ENCODE data around the gene TUBGCP6. TPM values are rescaled to one million over a fixed set of nuclear protein-coding genes. Genes with fewer than 3 reads are reported as not detected.

The TUBGCP6 gene
- total and polyA plus RNA-seq, 10 of the 15 experiments (the other 5 are each of a cell fraction or from before 2014, with no cell fraction given), result 0.74 to 41.4 (median 19.4) TPM

- H3K9me3 ChIP-seq (replicated peaks; ENCODE audit: control insufficient read depth, insufficient read depth, low read length), result no peaks in the 10 kb centered on the region
- H4K20me1 ChIP-seq (ENCODE audit: control insufficient read depth, insufficient read depth), result no peaks in the 10 kb centered on the region
- DNase-seq (ENCODE audit: low read depth, low spot score), result no peak
- WGBS (ENCODE audit: insufficient coverage, insufficient replicate concordance, low lambda C conversion rate, missing lambda C conversion rate), result 56% methylated on average over 18 of the region's 26 CpGs
- FAIRE-seq, result no peak
- ATAC-seq, result peak; percentile 1; the same call in 2 of the 3 replicates
- H3K79me2 ChIP-seq (ENCODE audit: control insufficient read depth, insufficient read depth, low read length), result no peaks in the 10 kb centered on the region
- in situ Hi-C loops (cut with MboI), result no loop called here
- no peak overlapping the region for H3K4me3 ChIP-seq
- H3K9ac ChIP-seq (ENCODE audit: control insufficient read depth, insufficient read depth, low read length), result no peak overlapping the region
- intact Hi-C loops (cut with micrococcal nuclease; ENCODE audit: unreplicated experiment), result no loop called here
- BruUV-seq (replicated peaks), result no TSS peak
- POLR2A ChIA-PET, result interaction anchor here (1.0 to 2.1 kb wide), 3 partner anchors 10 to 31 kb away, joined by 3 to 5 read pairs (median 5); partner anchors contain the start of gene TUBGCP6
- no peak overlapping the region for H2AFZ ChIP-seq (ENCODE audit: control insufficient read depth, low read depth, low read length)
- H3K4me1 ChIP-seq (ENCODE audit: control insufficient read depth, insufficient read depth, low read length), result peaks cover 10% of the 10 kb centered on the region
- TF ChIP-seq ZNF592 (IDR thresholded peaks at IDR 0.05) (no peak), POLR2A (IDR thresholded peaks at IDR 0.05; ENCODE audit: low read depth, low read length) (peak; percentile 10; the same call in 1 of the 2 replicates)
- no peaks in the 10 kb centered on the region for H3K27me3 ChIP-seq (replicated peaks in 1 of 2; ENCODE audit: control insufficient read depth in 2 of 2, insufficient read depth in 2 of 2, low read length in 1 of 2)
- CTCF ChIA-PET, result interaction anchor here (0.6 to 2.9 kb wide), 12 partner anchors 21 to 349 kb away, joined by 3 to 20 read pairs (median 4); partner anchors contain the start of gene HDAC10
- SMC1A ChIA-PET (ENCODE audit: uncharacterized antibody, unreplicated experiment), result interaction anchor here (0.8 to 2.0 kb wide), 4 partner anchors 30 to 61 kb away, joined by 3 to 4 read pairs (median 4); no protein-coding TSS in a partner anchor
- H3K36me3 ChIP-seq (ENCODE audit: control insufficient read depth in 2 of 2, insufficient read depth in 2 of 2, low read length in 1 of 2), result peaks cover 0 to 11% of the 10 kb centered on the region in 2 experiments; a peak in 3 of 4 replicates
- RAD21 ChIA-PET (ENCODE audit: unreplicated experiment), result interaction anchor here (1.0 to 1.3 kb wide), 2 partner anchors 51 to 69 kb away, joined by 3 to 5 read pairs; no protein-coding TSS in a partner anchor
- peak overlapping the region; percentile 33; the same call in 1 of the 2 replicates for H3K4me2 ChIP-seq (ENCODE audit: control insufficient read depth, insufficient read depth)
- no peak overlapping the region for H3K27ac ChIP-seq (ENCODE audit: control insufficient read depth, insufficient read depth)
These were observed 27.4 kb upstream of the TUBGCP6 start for GRCh38 chr22:50272044-50272802.
